A549 treated with Hydrocortisone at 1 μM for 4 hours (cell line): ENCODE data around the gene SLCO4C1. TPM values are rescaled to one million over a fixed set of nuclear protein-coding genes. Genes with fewer than 3 reads are reported as not detected.

Experiments used
- total RNA-seq: library from RNA; stranded (reverse); fragments of 200-300 nt; extraction: Qiagen RNA extraction; gene quantifications from 5 replicates; pipeline ENCODE4 v1.2.3, GENCODE V29; 2022

Gene SLCO4C1, protein sequence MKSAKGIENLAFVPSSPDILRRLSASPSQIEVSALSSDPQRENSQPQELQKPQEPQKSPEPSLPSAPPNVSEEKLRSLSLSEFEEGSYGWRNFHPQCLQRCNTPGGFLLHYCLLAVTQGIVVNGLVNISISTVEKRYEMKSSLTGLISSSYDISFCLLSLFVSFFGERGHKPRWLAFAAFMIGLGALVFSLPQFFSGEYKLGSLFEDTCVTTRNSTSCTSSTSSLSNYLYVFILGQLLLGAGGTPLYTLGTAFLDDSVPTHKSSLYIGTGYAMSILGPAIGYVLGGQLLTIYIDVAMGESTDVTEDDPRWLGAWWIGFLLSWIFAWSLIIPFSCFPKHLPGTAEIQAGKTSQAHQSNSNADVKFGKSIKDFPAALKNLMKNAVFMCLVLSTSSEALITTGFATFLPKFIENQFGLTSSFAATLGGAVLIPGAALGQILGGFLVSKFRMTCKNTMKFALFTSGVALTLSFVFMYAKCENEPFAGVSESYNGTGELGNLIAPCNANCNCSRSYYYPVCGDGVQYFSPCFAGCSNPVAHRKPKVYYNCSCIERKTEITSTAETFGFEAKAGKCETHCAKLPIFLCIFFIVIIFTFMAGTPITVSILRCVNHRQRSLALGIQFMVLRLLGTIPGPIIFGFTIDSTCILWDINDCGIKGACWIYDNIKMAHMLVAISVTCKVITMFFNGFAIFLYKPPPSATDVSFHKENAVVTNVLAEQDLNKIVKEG
- total RNA-seq: 0.02 TPM in 1 of 5 replicates, not detected in the others

DNA sequence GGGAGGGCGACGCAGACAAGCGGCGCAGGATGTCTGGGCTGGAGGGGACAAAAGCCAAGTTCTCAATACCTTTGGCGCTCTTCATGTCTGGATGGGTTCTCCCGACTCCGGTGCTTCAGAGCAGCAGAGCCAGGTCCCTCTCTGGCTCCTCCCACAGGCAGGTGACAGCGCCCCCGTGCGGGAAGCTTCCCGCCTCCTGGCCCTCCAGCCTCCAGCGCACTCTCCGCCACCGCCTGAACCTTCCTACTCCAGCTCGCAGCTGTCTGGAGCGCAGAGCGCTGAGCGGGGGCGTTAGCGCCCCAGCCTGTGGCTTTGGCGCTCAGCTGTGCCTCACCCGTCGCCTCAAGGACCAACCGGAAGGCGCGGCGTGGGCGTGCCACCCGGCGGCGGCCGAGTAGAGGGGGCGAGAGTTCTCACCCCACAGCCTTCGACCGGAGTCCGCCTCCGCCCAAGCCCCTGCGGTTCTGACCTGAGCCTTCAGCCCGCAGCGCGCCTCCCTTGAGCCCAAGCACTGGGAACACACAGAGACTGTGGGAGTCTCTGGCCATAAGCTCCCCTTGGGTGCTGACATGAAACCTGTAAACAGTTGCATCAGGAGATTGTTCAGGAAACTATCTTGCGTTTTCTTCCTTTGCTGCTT is at the start of gene SLCO4C1:
SLCO4C1 (minus strand) TSS at position 107 of the 640 bp plus-strand sequence; CDS start at position 85, 22 bp downstream.

Other genes with a start within 250 kb of the SLCO4C1 start
- gene SLCO6A1, start 202.7 kb upstream of the SLCO4C1 start, total RNA-seq: not detected in 5 replicates